Activated naive CD4-positive, alpha-beta T cell treated with anti-CD3 and anti-CD28 coated beads, Interleukin-2, amount 50 U/mL, for 16 hours (primary cell): ENCODE measurements around the gene B3GNT9.
A peak's percentile ranks its signal among the peaks of the same experiment; 100 is the strongest.

Experiments
- DNase-seq: peaks from one replicate; pipeline ENCODE4 v3.0.0-alpha.2; 2020

The B3GNT9 gene

DNA sequence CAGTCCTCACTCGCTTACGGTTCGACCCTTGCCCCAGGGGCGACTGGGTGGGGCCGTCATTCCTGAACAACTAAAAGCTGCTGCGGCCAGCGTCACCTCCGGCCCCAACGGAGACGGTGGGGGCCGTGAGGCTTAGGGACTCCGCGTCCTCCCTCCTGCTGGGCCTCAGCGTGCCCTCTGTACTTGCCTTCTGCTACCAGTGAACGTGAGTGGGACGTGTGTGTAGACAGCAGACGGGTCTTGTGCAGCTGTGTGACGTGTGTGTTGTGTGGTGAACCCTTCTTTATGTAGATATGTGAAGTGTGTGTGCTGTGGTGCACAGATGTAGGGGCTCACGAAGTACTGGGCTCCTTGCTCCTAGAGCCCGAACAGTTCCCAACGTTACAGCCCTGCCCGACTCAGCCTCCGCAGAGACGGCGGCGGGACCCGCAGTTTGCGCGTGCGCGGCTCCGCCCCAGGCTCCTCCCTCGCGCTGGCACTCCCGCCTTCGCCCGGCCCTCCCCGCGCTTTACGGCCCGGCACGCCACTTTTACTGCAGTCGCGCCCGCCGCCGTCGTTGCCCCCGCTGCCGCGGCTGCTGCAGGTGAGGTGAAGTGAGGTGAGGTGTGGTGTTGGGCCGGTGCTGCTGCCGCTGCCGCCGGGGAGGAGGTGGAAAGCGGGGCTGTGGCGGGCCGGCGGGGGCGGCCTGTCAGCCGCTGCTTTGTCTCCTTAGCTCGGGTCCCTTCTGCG lies 41.2 kb downstream of the B3GNT9 start, which contains the start of gene PHAF1:
Gene PHAF1, plus strand, starts transcription at position 535 of the 729 bp plus-strand sequence. CDS start 235 bp downstream, outside the sequence.
- peak; percentile 96 for DNase-seq

DNA sequence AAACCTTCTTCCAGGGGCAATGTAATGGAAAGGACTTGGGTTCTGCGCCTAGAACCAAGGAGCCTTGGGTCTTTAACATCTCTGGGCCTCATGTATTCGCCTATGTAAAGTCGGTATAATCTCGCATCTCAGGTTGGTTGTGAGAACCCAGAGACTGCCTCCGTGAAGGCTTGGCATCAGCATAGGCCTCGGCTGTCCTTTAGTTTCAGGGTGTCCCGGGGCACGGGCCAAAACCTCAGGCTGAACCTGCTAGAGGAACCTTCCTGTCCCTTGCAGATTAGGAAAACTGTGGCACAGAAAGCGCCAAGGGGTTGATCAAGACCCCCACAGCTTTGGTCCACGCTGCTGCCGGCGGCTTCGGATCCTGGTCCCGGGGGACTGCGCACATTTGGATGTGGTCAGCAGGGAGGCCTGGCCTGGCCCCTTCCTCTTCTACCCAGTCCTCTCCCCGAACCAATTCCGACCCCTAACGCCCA lies 41.8 kb downstream of the B3GNT9 start:
- DNase-seq: no peak

DNA sequence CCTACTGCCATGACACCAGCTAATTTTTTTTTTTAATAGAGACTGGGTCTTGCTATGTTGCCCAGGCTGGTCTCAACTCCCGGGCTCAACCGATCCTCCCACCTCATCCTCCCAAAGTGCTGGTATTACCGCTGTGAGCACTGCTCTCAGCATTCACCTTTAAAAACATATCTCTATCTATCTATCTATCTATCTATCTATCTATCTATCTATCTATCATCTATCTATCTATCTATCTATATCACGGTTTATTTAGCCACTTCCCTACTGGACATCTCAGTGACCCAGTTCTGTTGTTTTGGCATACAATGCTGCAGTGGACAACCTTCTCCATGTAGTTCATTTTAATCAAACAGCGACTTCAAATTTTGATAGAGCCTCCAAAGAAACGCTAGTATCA lies 42.3 kb downstream of the B3GNT9 start:
- DNase-seq: no peak

DNA sequence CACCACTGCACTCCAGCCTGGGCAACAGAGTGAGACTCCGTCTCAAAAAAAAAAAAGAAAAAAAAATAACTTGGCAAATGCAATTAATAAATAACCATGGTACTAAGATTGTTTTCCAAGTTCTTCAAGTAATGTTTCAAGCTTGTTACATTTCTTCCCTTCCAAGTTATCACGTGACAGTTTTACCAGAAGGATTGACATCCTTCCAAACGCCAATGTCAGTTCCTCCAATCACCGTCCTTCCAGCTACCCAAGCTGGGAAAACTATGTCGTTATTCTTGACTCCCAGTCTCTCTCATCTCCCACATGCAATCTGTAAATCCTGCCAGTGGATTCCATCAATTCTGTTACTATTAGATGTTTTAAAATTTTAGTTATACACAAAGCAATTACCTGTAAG lies 44.9 kb downstream of the B3GNT9 start:
- no peak for DNase-seq

DNA sequence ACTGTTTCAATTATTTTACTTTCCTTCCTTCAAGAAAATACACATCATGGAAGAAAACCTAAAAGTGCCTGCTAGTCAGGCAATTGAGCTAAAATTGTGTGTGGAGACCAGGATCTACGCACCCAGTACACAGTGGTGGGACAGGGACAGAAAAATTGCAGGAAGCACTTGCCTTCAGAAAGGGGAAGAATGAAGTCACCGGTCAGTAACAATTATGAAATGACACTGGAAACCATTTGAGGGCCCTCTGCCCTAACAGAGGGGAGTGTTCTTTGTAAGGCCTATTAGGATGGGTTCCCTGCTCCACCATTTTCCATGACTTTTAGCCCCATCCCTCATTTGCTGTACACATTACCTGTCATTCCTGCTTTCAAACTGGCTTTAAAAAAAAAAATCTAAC lies 45.6 kb downstream of the B3GNT9 start:
- DNase-seq: no peak

DNA sequence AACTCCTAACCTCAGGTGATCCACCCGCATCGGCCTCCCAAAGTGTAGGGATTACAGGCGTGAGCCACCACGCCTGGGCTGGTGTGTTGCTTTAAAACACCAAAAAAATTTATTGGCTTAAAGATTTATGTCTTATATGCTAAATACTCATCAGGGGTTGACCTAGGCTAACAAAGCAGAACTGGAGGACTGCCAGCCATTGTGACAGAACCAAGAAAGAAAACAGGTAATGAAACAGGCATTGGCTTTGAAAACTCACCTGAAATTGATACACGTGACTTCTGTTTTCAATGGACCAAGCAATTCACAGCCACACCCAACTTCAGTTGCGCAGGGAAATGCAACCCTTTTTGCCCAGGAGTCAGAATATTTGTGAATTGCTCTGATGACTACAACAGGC lies 46.0 kb downstream of the B3GNT9 start:
- no peak for DNase-seq

DNA sequence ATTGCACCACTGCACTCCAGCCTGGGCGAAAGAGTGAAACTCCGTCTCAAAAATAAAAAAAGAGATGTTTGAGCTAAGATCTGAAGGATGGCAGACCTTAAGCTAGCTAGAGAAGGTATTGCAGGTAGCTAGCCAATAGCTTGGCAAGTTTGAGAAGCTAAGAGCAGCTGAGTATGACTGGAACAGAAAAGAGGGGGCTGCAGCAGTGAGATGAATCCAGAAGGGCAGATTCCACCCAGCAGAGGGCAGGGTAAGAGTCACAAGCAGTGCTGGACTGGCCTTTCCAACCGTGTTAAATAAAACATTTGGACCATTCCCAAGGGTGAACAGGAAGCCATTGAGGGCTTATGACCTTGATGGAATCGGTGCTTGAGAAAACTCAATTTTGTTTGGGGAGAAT lies 46.7 kb downstream of the B3GNT9 start:
- DNase-seq: no peak

DNA sequence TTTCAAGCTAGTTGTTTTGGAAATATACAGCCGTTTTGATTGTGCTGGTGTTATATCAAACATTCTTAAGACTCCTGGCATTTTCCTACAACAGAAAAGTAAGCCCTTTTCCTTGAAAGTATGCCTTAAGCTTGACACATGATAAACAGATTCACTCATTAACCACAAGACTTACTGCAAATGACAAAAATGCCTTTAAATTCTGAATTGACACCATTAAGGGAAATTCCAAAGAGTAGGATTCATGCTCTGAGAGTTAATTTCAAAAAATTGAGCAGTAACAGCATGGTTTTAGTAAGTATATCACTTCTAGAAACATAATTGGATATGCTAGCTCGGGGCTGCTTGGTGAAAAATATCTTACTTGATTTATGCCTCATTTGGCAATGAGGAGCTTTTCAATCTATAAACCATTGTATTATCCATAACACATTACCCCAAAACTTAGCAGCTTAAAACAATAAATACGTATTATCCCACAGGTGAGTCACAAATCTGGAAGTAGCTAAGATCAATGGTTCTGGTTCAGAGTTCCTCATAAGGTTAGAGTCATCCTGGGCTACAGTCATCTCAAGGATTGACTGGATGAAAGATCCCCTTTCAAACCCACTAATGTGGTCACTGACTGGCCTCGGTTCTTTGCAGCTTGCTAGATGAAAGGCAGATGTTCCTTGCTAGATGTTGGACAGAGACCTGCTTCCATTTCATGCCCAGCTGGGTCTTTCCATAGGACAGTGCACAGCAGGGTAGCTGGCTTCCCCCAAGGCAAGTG lies 49.3 kb downstream of the B3GNT9 start:
- no peak for DNase-seq

DNA sequence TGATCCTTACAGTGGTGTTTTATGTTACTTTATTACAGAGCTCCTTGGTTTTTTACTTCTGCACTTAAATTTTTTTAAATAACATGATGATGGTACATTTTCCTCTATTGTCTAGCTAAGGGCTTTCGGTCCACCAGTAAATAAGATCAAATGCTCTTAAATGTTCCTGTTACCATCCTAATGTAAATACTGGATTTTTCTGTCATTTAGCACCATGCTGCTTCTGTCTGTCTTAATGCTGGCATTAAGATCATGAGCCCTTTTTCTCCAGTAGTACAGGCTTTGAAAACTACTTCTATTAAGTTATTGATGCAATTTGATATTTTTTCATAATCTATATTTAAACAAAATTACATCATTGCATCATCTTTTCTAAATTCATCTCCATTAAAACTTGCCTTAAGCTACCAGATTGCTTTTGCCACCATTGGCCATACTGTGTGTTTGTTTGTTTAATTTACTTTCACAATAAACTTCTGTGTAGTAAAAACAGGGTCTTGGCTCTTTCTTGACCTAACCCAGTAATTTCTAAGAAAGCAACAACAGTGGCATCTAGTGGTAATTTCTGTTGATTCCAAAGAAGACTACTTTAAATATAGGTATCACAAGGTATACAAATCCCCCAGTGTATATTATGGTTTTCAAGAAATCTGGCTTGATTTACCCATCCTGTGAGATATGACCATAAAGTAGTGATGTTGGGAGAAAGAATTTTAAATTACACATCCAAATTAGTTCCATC lies 50.1 kb downstream of the B3GNT9 start:
- no peak for DNase-seq

DNA sequence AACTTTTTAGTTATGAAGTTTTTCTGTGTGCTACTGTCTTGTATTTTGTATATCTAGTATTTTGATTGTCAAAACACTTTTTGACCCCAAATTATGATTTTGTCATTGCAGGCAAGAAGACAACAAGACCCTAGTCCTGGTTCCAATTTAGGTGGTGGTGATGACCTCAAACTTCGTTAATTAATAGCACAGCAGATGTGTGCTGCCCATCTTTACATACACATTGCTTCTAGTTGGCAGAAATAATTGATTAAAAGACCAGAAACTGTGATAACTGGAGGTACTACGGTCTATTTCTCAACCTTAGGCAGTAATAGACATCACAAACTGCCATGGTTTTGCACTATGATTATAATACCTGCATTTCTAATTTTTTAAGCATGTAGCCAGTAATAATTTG lies 52.2 kb downstream of the B3GNT9 start:
- no peak for DNase-seq
